CD4-positive, alpha-beta T cell treated with Interleukin-1 beta for 1 hour (primary cell): Measurements from ENCODE around the gene RAPGEF1.
A peak's percentile ranks its signal among the peaks of the same experiment; 100 is the strongest.
"Not testable (repeated sequence)": the region's sequence is repeated elsewhere in the genome, so short reads cannot be mapped to it uniquely, and the experiment has no call there.

Experiments used
- DNase-seq, 2 donors: peaks; one replicate each; pipeline ENCODE4 v3.0.0-alpha.2; 2020 to 2022

The RAPGEF1 gene

GRCh38 chr9:131728546-131728910 is 11.3 kb downstream of the RAPGEF1 start:
- DNase-seq, result peak in 1 of 2 donors; percentile 52

- DNase-seq, result no peak
Measured at GRCh38 chr9:131727795-131728545, 11.9 kb downstream of the RAPGEF1 start.

GRCh38 chr9:131727184-131727759 is 12.6 kb downstream of the RAPGEF1 start:
- peak in 1 of 2 donors; percentile 34 for DNase-seq

GRCh38 chr9:131724683-131725082 is 15.2 kb downstream of the RAPGEF1 start:
- peak in 1 of 2 donors; percentile 28 for DNase-seq

- DNase-seq, result no peak
Measured at GRCh38 chr9:131723632-131724031, 16.2 kb downstream of the RAPGEF1 start.

- DNase-seq, result no peak
Measured at GRCh38 chr9:131722255-131722654, 17.6 kb downstream of the RAPGEF1 start.

GRCh38 chr9:131721076-131721475 is 18.8 kb downstream of the RAPGEF1 start:
- no peak for DNase-seq

- peak; percentile 25 to 36 for DNase-seq
Measured at GRCh38 chr9:131720330-131720729, 19.5 kb downstream of the RAPGEF1 start.

- no peak for DNase-seq
Measured at GRCh38 chr9:131719262-131719908, 20.5 kb downstream of the RAPGEF1 start.

GRCh38 chr9:131717719-131718460 is 22.0 kb downstream of the RAPGEF1 start:
- DNase-seq, result no peak

GRCh38 chr9:131715906-131716305 is 24.0 kb downstream of the RAPGEF1 start:
- no peak for DNase-seq

GRCh38 chr9:131714821-131715220 is 25.1 kb downstream of the RAPGEF1 start:
- no peak for DNase-seq

- no peak for DNase-seq
Measured at GRCh38 chr9:131714161-131714646, 25.7 kb downstream of the RAPGEF1 start.

GRCh38 chr9:131713016-131713415 is 26.9 kb downstream of the RAPGEF1 start:
- no peak for DNase-seq

GRCh38 chr9:131712151-131712716 is 27.6 kb downstream of the RAPGEF1 start:
- DNase-seq, result no peak

- peak; percentile 56 to 78 for DNase-seq
Measured at GRCh38 chr9:131709771-131710431, 30.0 kb downstream of the RAPGEF1 start.

- DNase-seq, result not testable (repeated sequence)
Measured at GRCh38 chr9:131709010-131709770, 30.7 kb downstream of the RAPGEF1 start.

GRCh38 chr9:131708226-131709002 is 31.5 kb downstream of the RAPGEF1 start:
- DNase-seq, result peak in 1 of 2 donors; percentile 27

GRCh38 chr9:131707733-131708157 is 32.1 kb downstream of the RAPGEF1 start:
- DNase-seq, result peak in 1 of 2 donors; percentile 24

- no peak for DNase-seq
Measured at GRCh38 chr9:131707050-131707449, 32.8 kb downstream of the RAPGEF1 start.

- DNase-seq, result no peak
Measured at GRCh38 chr9:131706608-131706970, 33.3 kb downstream of the RAPGEF1 start.
